Neural progenitor cell (in vitro differentiated cells): Measurements from ENCODE around the gene TSPAN5.

Experiments used
- EZH2 ChIP-seq: fragments of 200-600 bp; sonication (generic); IDR thresholded peaks from 2 replicates; pipeline ENCODE4 v1.6.1; 2017; ENCODE audit warnings: antibody characterized with exemption, mild to moderate bottlenecking, moderate library complexity
- EZH2phosphoT487 ChIP-seq: fragments of 200-600 bp; sonication (generic); IDR thresholded peaks from 2 replicates; pipeline ENCODE4 v1.6.1; 2017; ENCODE audit warnings: antibody characterized with exemption
- TF ChIP-seq, protein P1 (sequence below): fragments of 200-600 bp; sonication (generic); IDR thresholded peaks from 2 replicates; pipeline ENCODE4 v1.5.1; 2017; ENCODE audit warnings: antibody characterized with exemption, mild to moderate bottlenecking

DNA sequence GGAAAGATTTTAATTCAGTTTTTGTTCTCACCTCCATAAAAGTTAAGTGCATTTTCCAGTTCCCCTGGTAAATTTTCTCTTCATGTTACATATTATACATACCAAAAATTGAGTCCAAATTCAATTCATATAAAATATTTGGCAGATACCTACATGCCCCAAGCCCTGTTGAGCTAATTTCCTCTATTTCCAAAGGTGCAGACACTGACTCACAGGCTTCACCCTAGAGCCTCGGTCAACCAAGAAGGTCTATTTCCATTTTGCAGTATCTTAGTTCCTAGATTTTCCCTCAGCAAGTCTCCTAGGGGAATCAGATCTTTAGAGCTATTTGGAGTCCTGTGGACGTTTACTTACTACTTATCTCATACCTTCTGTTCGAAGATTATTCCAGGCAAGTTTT, 174.4 kb downstream of the TSPAN5 start:
- TF ChIP-seq, protein P1, sequence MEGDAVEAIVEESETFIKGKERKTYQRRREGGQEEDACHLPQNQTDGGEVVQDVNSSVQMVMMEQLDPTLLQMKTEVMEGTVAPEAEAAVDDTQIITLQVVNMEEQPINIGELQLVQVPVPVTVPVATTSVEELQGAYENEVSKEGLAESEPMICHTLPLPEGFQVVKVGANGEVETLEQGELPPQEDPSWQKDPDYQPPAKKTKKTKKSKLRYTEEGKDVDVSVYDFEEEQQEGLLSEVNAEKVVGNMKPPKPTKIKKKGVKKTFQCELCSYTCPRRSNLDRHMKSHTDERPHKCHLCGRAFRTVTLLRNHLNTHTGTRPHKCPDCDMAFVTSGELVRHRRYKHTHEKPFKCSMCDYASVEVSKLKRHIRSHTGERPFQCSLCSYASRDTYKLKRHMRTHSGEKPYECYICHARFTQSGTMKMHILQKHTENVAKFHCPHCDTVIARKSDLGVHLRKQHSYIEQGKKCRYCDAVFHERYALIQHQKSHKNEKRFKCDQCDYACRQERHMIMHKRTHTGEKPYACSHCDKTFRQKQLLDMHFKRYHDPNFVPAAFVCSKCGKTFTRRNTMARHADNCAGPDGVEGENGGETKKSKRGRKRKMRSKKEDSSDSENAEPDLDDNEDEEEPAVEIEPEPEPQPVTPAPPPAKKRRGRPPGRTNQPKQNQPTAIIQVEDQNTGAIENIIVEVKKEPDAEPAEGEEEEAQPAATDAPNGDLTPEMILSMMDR, result no peak
- TF ChIP-seq EZH2 (no peak), EZH2phosphoT487 (no peak)
